GM18508 (cell line): ENCODE measurements around the gene CD33.

Source experiments
- ATAC-seq: cut with Tn5 transposase; IDR thresholded peaks from one replicate; pipeline ENCODE4 v1.9.1; 2021; ENCODE audit warnings: moderate number of reproducible peaks; ENCODE audit not compliant: insufficient read depth, unreplicated experiment

CD33 gene

DNA sequence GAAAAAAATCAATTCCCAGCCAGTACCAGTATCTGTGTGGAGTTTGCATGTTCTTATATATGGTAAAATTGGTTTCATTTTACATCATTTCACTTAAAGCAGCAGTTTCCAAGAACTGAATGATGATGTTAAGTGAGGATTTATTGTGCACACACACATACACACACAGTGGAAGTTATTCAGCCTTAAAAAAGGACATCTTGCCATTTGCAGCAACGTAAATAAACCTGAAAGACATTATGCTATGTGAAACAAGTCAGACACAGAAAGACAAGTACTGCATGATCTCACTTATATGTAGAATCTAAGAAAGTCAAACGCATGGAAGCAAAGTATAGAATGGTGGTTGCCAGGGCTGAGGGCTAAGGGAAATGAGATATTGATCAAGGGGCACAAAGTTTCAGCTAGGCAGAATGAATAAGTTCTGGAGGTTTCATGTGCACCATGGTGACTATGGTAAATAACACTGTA, 31.3 kb downstream of the CD33 start:
- ATAC-seq = no peak

DNA sequence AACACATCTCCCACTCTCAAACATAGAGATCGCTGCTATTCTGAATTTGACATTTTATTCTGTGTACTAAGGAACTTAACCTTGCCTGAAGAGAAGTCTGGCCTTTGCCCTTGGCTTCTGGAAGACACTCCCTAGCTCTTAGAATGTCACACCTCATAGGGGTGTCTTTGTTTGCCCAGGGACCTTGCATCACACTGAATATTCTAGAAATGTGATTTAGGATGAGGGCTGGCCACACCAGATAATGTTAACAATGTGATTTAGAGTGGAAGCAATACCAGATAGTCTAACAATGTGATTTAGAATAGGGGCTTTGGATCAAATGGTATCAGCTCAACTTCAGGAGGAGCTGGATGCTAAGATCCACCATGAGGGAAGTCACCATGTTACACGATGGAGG, 32.6 kb downstream of the CD33 start:
- no peak for ATAC-seq

DNA sequence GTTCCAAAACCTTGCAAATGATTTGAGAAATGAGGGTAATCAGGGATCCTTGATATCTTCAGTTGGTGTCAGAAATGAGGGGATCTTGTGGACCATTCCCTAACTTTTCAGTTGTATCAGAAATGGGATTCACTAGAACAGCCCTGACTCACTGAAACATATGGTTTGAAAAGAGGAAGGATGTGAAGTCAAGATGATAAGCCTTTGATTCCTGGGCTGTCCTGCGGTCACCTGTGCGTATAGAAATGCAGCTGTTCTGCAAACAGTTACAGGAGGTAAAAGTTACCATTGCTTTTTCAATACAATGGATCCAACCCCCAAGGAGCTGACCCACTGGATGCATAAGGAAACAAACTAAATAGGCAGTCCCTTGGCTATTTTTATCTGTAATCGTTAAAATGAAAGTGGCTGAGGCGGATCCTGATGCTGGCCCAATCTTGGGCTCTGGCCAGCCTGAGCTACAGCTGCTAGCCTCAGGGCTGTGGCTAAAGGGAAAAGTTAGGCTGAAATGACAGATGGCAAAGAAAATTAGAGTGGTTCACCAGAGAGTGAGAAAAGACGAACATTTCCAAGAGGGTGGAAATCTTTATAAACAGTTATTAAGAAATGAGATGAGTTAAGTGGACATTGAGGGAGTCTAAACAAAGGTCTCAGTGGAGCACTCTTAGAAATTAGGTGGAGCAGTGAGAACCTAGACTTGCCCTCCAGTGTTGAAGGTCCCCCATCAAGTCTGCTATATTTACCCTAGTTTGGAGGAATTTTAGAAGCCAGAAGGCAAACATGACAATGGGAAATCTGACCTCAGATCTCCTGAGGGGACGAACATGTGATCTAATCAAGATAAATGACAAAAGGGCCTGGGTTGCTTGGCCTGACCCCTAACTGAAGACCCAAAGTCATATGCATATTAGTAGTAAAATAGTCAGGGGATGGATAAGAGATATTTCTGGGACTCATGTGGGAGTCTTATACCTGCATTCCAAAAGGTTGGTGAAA, 33.6 kb downstream of the CD33 start:
- ATAC-seq = no peak

DNA sequence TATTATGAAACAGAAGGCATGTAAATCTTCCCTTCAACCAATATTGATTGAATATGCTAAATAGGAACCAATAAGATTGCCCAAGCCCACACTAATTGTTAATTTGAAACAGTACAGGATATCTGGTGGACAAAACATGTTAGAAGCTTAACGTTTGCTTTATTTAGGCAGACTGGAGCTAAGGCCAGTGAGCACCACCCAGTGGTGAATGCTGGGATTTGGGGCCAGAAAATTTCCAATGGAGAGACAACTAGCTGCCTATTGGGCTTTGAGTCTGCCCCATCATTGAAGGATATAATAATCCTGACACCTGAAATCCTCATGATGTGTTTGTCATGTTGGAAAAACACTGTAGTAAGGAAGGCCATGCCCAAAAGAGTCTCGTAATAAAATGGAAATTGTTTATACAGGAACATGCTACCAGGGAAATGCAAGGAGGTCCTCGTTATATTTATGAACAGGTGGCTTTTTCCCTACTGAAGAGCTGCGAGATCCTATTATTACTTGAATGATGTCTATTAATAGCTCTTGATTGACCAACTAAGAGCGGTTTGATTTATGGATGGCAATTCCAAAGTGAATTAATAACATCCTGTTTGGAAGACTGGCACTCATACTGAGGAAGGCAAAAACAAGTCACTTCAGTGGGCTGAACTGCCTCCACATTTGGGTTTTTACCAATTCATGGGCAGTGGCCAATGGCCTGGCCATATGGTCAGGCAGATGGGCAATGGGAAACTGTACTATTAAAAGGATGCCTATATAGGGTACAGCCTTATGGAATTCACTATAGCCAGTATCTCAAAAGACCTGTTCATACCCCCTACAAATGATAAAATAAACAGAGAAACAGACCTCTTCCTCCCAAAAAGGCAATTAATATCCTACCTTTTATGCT, 34.7 kb downstream of the CD33 start:
- no peak for ATAC-seq

DNA sequence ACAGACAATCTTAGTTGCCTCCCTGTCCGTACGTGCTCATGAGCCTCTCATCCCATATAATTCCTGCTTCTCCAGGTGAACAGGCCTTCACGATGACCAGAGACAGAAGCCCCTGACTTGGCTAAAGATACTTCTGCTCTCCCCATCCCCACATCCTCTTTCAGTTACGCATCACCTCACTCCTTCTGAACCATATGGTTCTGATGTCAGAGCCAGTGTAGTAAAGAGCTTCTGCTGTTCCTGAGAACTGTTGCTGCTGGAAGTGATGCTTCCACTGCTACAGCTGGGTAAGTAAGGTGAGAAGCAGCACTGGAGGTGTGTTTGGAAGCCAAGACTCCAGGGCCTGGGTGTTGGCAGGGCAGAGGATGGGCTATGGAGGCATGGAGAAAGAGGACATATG, 38.9 kb downstream of the CD33 start:
- no peak for ATAC-seq

DNA sequence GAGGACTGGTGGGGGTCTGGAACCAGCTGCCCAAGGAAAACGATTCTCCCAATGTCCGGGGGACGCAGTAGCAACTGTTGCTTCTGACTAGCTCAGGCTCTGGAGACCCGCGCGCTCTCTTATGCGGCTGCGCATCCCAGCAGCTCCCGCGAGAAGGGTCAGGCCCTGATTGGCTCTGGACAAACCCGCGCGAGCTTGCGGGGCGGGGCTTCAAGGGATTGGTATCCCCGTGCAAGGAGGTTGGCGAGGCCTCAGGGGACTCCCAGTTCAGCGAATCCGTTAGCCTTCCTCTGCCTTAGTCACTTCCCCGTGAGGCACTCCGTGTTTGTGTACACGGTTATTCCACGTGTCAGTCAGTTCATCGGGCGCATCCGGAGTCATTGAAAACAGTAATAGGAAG, 46.2 kb downstream of the CD33 start:
- no peak for ATAC-seq

DNA sequence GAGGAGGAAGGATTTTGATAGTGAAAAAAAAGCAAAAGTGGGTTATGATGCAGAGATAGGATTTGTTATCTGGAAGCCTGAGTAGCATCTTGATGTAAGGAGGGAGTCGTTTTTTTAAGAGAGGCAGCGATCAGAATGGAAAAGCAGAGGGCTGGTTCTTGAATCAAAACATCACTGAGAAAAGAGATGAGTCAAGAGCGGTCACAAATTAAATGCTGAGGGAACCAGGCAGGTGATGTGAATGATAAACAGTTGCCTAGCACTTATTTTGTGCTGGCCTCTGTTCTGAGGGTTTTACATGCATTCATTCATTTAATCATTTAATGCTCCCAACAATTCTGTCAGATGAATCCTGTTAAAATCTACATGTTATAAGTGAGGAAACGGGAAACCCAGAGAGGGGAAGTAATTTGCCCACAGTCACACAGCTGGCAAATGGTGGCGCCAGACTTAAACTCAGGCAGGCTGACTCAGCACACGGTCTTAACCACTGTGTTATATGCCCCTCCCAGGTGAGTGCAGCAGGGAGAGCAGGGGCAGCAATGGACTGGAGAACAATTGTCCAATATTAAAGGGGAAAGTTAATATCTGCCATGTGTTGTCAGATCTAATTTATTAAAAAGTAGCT, 47.4 kb downstream of the CD33 start:
- no peak for ATAC-seq

DNA sequence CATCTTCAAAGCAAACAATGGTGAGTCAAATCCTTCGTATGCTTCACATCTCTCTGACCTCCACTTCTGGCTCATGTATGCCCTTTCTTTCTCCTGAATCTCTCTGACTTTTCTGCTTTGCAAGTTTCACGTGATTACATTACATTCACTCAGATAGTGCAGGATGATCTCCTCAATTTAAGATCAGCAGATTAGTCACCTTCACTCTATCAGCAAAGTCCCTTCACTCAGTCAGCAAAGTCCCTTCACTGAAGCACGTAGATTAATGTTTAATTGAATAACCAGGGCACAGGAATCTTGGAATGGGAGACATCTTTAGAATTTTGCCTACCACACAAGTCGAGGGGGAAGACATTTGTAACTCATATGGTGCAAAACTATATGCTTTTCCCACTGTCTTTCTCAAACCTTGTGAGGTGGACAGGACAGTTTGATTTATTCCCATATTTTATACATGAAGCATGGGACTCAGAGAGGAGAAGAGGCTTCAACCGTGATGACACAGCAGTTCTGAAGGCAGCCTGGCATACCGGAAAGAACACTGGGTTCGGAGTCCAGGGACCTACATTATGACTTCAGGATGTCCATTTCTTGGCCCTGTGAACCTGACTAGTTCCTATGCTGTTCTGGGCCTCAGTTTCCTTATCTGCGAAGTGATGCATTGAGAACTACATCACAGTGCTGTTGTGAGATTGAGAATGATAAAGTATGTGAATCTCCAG, 49.3 kb downstream of the CD33 start:
- no peak for ATAC-seq

DNA sequence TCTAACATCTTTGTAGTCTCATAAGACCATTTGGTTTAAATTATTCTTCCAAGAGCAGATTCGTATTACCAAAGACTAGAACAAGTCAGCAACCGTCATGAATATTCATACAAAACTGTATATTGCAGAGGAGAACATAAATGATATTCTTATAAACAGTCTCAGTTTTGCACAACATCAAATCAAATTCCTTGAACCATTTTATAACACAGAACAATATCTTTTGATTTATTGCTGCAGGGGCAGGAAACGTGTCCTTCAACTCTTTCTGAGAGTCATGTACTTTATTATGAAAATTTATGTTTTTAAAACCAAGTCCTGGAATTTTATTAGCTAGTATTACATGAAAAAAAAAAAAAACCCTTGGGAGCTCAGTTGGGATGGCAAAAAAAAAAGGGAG, 52.2 kb downstream of the CD33 start:
- no peak for ATAC-seq

DNA sequence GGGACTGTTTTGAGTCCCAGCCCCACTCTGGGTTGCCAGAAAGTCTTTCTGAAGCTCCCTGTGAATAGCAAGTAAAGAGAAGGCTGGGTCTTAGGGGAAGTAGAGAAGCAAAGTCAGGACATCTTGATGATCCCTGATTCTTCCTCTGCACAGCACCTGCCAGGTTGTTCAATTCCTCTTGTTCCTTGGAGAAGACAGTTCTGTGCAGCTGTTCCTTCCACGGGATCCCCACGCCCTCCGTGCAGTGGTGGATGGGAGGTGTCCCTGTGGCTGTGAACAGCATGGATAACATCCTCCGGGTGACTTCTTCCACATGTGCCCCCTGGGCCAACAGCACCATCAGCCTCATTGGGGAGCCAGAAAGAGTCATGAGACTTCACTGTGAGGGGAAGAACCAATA, 57.5 kb downstream of the CD33 start:
- no peak for ATAC-seq

DNA sequence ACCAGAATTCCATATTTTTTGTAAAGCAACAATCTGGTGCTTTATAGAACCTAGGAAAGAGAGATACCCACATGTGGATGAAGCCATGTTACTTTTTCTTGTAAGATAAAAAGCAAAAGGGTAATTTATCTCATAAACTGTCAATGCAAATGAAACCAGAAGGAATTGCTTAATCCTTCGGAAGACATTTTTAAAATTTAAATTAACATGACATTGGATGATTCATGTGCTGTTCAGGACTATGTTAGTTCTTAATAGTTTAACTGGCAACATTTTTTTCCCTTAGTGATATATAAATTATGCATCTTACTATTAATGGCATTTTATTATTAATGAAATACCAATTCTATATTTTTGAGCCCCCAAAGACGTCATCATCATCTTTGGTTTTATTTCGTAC, 60.8 kb downstream of the CD33 start:
- ATAC-seq = no peak
